AG09309 (cell line): ENCODE data around the gene TMCO4.
"Not testable (repeated sequence)": the region's sequence is repeated elsewhere in the genome, so short reads cannot be mapped to it uniquely, and the experiment has no call there.

Experiments used
- DNase-seq: peaks from one replicate; pipeline ENCODE4 v3.0.0-alpha.2; 2010; ENCODE audit warnings: low read depth
- H3K4me3 ChIP-seq: 2 replicates; pipeline ENCODE4 v1.5.1; 2011; ENCODE audit warnings: mild to moderate bottlenecking, low read depth, low read length, moderate library complexity; ENCODE audit not compliant: control insufficient read depth
- CTCF ChIP-seq: IDR thresholded peaks from 2 replicates; pipeline ENCODE4 v1.5.1; 2011; ENCODE audit warnings: mild to moderate bottlenecking, low read depth, low read length, inconsistent platforms; ENCODE audit not compliant: insufficient read depth, control insufficient read depth; ENCODE audit errors: missing control alignments

TMCO4 gene

GRCh38 chr1:19799230-19800075 is at the start of gene TMCO4:
Gene TMCO4, minus strand, starts transcription at chr1:19799916. Its CDS starts 19,158 bp downstream, at chr1:19780758.
- TF ChIP-seq CTCF, result peak; percentile 46
- DNase-seq, result peak; percentile 7
- H3K4me3 ChIP-seq, result peak within 1 kb of the TSS; percentile 46

GRCh38 chr1:19849307-19849706 is 49.6 kb upstream of the TMCO4 start:
- not testable (repeated sequence) for DNase-seq

GRCh38 chr1:19847334-19847733 is 47.6 kb upstream of the TMCO4 start:
- H3K4me3 ChIP-seq, result not testable (repeated sequence)

More at GRCh38 chr1:19849307-19849706, 49.6 kb upstream of the TMCO4 start:
- H3K4me3 ChIP-seq, result not testable (repeated sequence)

GRCh38 chr1:19846338-19846737 is 46.6 kb upstream of the TMCO4 start:
- DNase-seq, result no peak
- no peak overlapping the region for H3K4me3 ChIP-seq
- no peak for TF ChIP-seq CTCF

More at GRCh38 chr1:19847334-19847733, 47.6 kb upstream of the TMCO4 start:
- not testable (repeated sequence) for DNase-seq

- TF ChIP-seq CTCF, result no peak
- DNase-seq, result no peak
- H3K4me3 ChIP-seq, result no peak overlapping the region
Observed at GRCh38 chr1:19845555-19845954, 45.8 kb upstream of the TMCO4 start.

- DNase-seq, result no peak
- no peak for TF ChIP-seq CTCF
- no peak overlapping the region for H3K4me3 ChIP-seq
Observed at GRCh38 chr1:19844731-19845495, 45.2 kb upstream of the TMCO4 start.

- H3K4me3 ChIP-seq, result no peak overlapping the region
- DNase-seq, result no peak
- TF ChIP-seq CTCF, result no peak
Observed at GRCh38 chr1:19840228-19840627, 40.5 kb upstream of the TMCO4 start.

GRCh38 chr1:19837866-19838265 is 38.1 kb upstream of the TMCO4 start:
- no peak for TF ChIP-seq CTCF
- DNase-seq, result no peak
- no peak overlapping the region for H3K4me3 ChIP-seq
